Posterior cingulate gyrus (tissue), 11 donors: Measurements from ENCODE around the gene RHNO1.
"Not testable (repeated sequence)": the region's sequence is repeated elsewhere in the genome, so short reads cannot be mapped to it uniquely, and the experiment has no call there.

Source experiments
- DNase-seq, 10 donors: peaks; one replicate each; pipeline versions ENCODE4 v3.0.0 to v3.0.0-alpha.2; 2020 to 2021; ENCODE audit warnings: mixed read lengths in 3 of 10
- intact Hi-C: fragments of 100-400 bp; cut with DNase I; formaldehyde crosslinking; loops from one replicate; pipeline ENCODE4 v1.15.1; 2023

The RHNO1 gene

GRCh38 chr12:2857021-2857431 is 20.0 kb upstream of the RHNO1 start, which contains the start of gene TEX52:
TEX52 (minus strand) TSS chr12:2857039; CDS start chr12:2857026, 13 bp downstream.
- intact Hi-C loops: no loop called here
- peak in 2 of 10 donors; percentile 24 to 32 for DNase-seq

DNA sequence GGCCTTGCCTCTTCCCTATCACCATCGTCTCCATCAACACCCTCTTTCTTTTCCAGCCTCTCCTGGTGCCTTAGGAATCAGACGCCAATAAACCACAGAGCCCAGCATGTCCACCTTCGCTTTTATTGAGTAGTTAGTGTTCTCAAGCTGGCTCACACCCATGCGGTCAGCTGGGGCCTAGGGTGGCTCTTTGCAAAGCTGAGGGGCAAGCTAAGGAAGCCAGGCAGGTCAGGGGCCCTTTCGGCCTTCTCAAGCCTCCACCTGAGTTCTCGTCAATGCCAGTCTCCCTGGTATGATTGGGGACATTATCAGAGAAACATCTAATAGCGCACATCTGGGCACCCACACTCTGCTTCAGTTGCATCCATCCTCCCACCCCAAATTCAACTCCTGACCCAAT is 19.4 kb upstream of the RHNO1 start:
- intact Hi-C loops: no loop called here
- DNase-seq: peak in 2 of 10 donors; percentile 17 to 30

DNA sequence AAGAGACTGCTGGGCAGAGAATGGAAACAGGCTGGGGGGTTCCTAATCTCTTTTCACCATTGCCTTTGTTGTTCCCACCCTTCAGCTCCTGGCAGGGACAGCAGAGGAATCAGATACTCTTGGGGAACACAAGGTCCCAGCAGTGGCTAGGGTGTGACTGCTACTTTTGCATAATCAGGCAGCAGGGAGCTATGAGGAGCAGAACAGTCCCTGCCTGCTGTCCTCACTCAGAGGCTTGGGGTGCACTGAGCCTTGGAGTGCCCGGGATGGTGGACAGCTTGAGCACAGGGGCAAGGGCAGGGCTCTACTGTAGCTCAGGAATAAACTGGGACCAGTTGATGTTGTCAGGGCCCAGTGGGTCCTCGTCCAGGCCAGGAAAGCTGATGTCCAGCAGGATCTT is 18.7 kb upstream of the RHNO1 start:
- intact Hi-C loops: no loop called here

DNA sequence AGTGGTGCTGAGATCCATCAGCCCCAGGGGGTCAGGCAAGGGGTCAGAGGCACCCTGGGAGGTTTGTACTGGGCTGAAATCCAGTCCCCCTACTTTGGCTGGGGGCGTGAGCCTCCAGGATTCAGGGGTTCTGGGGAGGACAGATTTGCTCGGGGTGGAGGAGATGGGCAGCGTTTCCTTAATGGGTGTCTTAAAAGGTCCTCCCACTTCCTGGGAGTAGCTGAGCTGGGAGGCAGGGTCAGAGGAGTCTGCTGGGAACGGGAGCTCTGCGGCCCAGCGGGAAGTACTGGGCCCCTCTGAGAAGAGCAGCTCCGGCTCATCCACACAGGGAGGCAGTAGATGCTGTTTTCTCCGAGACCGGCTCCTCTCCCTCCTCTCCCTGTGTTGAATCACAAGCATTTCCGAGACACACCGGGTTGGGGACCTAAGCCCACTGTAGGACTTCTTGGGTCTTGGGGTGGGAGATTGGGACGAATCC is 18.0 kb upstream of the RHNO1 start:
- intact Hi-C loops: no loop called here
- DNase-seq: peak in 1 of 10 donors; percentile 49

More for the DNA sequence above, 18.7 kb upstream of the RHNO1 start:
- DNase-seq: no peak

DNA sequence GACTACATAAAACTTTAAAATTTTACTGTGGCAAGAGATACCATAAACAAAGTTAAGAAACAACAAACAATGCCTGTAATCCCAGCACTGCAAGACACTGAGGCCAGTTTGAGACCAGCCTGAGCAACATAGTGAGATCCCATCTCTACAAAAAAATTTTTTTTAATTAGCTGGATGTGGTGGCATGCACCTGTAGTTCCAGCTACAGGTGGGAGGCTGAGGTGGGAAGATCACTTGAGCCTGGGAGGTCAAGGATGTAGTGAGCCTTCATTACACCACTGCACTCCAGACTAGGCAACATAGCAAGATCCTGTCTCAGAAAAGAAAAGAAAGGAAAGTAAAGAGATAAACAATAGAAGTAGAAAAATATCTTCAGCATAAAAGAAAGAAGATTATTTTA is 16.9 kb upstream of the RHNO1 start:
- DNase-seq: peak in 1 of 10 donors; percentile 1
- intact Hi-C loops: no loop called here

DNA sequence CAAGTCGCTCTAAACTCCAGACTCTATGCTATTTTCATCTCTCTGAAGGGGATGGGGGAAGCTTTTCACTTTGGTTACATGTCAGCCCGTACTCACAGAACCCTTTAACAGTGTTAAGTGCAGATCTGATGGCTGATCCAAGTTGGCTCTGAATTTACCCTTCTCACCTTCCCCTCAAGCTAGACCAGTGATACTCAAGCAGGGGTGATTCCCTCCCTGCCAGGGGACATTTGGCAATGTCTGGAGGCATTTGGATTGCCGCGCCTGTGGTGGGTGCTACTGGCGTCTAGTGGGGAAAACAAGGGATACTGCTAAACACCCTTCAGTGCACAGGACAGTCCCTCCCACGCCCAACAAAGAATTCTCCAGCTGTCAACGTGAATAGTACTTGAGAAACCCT is 14.1 kb upstream of the RHNO1 start:
- DNase-seq: peak in 2 of 10 donors; percentile 9 to 21
- intact Hi-C loops: no loop called here

DNA sequence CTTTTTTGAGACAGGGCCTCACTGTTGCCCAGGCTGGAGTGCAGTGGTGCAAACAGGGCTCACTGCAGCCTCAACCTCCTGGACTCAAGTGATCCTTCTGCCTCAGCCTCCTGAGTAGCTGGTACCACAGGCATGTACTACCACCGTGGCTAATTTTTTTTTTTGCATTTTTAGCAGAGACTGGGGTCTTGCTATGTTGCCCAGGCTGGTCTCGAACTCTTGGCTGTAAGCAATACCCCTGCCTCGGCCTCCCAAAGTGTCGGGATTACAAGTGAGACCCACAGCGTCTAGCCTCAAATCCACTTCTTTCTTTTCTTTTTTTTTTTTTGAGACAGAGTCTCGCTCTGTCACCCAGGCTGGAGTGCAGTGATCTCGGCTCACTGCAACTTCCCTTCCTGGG is 13.6 kb upstream of the RHNO1 start:
- peak in 2 of 10 donors; percentile 5 to 30 for DNase-seq
- intact Hi-C loops: not testable (repeated sequence)

DNA sequence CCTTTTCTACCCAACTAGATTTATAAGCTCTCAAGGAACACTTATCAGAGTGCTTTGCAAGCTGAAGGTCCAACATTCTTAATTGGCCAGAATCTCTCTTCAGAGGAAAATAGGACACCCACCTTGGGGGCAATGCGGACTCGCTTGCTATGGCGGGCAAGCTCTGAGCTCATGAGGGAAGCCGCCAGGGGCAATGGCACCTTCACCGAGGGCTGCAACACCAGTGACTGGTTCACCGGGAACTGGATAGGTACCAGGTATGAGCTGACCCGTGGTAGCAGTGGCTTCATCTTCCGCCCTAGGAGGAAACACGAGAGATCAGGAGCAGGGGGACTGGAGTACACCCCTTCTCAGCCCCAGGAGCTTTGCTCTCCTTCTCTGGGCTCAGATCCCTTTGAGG is 12.8 kb upstream of the RHNO1 start:
- intact Hi-C loops: no loop called here
- peak in 2 of 10 donors; percentile 55 to 66 for DNase-seq

- intact Hi-C loops: not testable (repeated sequence)
- peak in 2 of 10 donors; percentile 4 to 28 for DNase-seq
Measured at GRCh38 chr12:2868986-2869632, 7.9 kb upstream of the RHNO1 start.

DNA sequence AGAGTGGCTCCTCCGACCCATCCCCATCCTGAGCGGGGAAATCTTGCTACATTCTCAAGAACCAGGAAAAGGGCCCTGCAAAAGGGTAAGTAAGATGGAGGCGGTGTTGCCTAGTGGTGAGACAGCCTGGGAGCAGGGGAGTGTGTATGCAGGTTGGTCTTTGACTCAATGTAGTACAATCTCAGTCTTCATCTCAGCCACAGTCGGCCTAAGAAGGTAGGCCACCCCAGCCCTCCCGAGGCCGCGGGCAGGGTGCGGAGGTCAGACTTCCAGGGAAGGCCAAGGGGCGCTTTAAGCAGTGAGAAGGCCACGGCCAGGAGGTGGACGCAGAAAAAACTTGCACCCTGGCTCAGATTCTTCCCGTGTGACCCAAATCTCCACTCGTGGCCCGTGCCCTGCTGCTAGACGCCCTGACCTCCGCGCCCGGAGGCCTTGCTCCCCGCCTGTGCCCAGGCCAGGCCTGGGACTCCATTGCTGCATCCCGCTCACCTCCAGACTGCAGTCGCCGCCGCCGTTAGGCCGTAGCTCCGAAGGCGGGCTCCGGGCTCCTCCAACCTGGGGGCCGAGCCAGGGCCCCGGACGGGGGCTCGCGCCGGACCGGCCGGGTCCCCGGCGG is 484 bp upstream of the RHNO1 start:
- peak in 1 of 10 donors; percentile 84 for DNase-seq
- intact Hi-C loops: loop anchor here (2.0 to 10.0 kb wide), 2 partner anchors 14 to 62 kb away; partner anchors contain the start of genes ITFG2 and TULP3

GRCh38 chr12:2877953-2878732 is 1.1 kb downstream of the RHNO1 start:
- peak in 2 of 10 donors; percentile 18 to 65 for DNase-seq

GRCh38 chr12:2879853-2880252 is 2.8 kb downstream of the RHNO1 start:
- intact Hi-C loops: loop anchor here (10.0 kb wide), 1 partner anchor 65 kb away; the partner anchor contains the start of gene ITFG2
- DNase-seq: no peak

More at GRCh38 chr12:2877953-2878732, 1.1 kb downstream of the RHNO1 start:
- intact Hi-C loops: loop anchor here (2.0 to 10.0 kb wide), 2 partner anchors 13 to 63 kb away; partner anchors contain the start of genes ITFG2 and TULP3

GRCh38 chr12:2884810-2885209 is 7.8 kb downstream of the RHNO1 start:
- intact Hi-C loops: loop anchor here (1.0 kb wide), 1 partner anchor 59 kb away; no protein-coding TSS in a partner anchor
- no peak for DNase-seq

DNA sequence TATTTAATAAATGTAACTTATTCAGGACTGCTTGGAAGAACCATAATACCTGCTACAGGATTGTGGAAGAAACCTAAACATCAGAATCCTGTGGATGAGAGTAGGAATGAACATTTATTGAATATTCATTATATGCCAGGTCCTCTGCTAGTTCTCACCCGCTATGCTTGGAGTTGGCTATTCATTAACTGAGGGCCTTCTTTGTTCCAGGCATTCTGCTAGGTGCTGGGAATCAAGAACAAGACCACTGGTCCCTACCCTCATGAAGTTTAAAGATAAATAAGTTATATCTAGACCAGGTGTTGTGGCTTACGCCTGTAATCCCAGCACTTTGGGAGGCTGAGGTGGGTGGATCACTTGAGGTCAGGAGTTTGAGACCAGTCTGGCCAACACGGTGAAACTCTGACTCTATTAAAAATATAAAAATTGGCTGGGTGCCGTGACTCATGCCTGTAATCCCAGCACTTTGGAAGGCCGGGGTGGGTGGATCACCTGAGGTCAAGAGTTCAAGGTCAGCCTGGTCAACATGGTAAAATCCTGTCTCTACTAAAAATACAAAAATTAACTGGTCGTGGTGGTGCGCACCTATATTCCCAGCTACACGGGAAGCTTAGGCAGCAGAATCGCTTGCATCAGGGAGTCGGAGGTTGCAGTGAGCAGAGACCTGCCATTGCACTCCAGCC is 9.9 kb downstream of the RHNO1 start:
- DNase-seq: peak in 1 of 10 donors; percentile 8
- intact Hi-C loops: no loop called here

DNA sequence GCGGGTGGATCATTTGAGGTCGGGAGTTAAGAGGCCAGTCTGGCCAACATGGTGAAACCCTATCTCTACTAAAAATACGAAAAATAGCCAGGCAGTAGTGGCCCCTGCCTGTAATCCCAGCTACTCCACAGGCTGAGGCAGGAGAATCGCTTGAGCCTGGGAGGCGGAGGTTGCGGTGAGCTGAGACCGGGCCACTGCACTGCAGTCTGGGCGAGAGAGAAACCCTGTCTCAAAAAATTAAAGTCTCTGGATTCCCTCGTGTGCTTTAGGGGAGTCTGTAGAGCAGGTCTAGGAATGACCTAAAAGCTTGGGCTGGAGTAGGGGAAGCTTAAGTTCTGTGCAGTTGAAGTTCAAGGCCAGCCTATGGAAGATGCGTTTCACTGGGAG is 13.0 kb downstream of the RHNO1 start:
- peak in 1 of 10 donors; percentile 26 for DNase-seq
- intact Hi-C loops: loop anchor here (2.0 to 5.0 kb wide), 2 partner anchors 13 to 147 kb away; partner anchors contain the start of genes FOXM1 and RHNO1

GRCh38 chr12:2890388-2891239 is 13.6 kb downstream of the RHNO1 start, which contains the start of gene TULP3:
TULP3 (plus strand) TSS chr12:2890891; CDS start chr12:2890948, 57 bp downstream.
- intact Hi-C loops: loop anchor here (2.0 to 5.0 kb wide), 2 partner anchors 14 to 147 kb away; partner anchors contain the start of genes FOXM1 and RHNO1
- peak; percentile 98 to 100 (median 100) for DNase-seq

GRCh38 chr12:2891240-2892053 is 14.4 kb downstream of the RHNO1 start:
- DNase-seq: peak in 9 of 10 donors; percentile 34 to 92 (median 41)
- intact Hi-C loops: loop anchor here (2.0 to 5.0 kb wide), 2 partner anchors 15 to 146 kb away; partner anchors contain the start of genes FOXM1 and RHNO1

DNA sequence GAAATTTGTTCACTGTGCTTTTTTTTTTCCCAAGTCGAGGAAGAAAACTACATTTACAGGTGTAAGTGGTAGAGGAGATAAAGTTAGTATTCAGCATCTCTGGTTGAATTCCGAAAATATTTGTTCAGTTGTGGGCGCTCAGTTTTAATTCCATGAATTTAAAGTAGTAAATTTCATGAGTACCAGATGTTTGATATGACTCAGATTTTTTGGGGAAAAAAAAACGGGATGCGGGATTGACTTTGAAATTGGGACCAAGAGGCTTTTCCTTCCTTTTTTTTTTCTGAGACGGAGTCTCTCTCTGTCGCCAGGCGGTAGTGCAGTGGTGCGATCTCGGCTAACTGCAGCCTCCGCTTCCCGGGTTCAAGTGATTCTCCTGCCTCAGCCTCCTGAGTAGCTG is 15.2 kb downstream of the RHNO1 start:
- intact Hi-C loops: loop anchor here (5.0 kb wide), 1 partner anchor 145 kb away; no protein-coding TSS in a partner anchor
- DNase-seq: no peak
